ENCODE results near the gene LSM14B. TPM values are rescaled to one million over a fixed set of nuclear protein-coding genes. Genes with fewer than 3 reads are reported as not detected.

The LSM14B gene
- total RNA-seq, 1 experiment from 2014 or later, result 82.4 TPM

DNA sequence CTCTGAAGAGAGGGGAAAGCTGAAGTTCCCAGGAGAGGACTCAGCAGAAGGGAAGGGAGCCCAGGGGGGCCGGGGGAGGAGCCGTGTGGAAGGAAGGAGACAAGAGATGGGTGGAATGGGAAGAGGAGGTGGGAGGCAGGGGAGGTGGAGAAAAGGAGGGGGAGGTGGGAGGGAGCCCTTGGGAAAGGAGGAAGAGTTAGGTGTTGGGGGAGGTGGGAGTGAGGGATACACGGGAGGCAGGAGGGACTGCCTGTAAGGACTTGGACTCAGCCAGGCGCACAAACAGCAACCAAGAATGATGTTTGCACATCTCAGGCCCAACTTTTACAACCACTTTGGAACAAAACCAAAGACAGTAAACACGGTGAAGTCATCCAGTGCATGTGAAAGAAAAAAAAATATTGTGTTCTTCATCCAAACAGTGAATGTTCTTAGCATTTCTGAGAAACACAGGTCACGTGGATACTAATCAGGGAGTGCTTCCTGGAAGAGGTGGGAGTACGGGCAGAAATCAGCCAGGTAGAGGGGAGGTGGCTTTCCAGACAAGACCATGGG is 17.4 kb upstream of the LSM14B start:
- no peak for DNase-seq
- H3K9me3 ChIP-seq (ENCODE audit: control insufficient read depth, low read depth, low read length), result no peaks in the 10 kb centered on the region
- no peaks in the 10 kb centered on the region for H3K79me1 ChIP-seq (ENCODE audit: insufficient read depth, low read depth, low read length, poor library complexity, severe bottlenecking)
- H2BK12ac ChIP-seq (ENCODE audit: insufficient read length, low read depth, low read length), result no peak overlapping the region
- H2BK20ac ChIP-seq (ENCODE audit: low read depth, low read length, poor library complexity, severe bottlenecking), result no peak overlapping the region
- no peaks in the 10 kb centered on the region; the same call in 1 of the 2 replicates for H3K4me1 ChIP-seq (ENCODE audit: insufficient read depth, low read length)
- no peak overlapping the region for H3K56ac ChIP-seq (ENCODE audit: insufficient read length, low read depth, low read length)
- no peak overlapping the region for H3K23ac ChIP-seq (ENCODE audit: insufficient read length, low read depth, low read length)
- H3T11ph ChIP-seq (ENCODE audit: low read length), result no peak overlapping the region
- H2BK15ac ChIP-seq (ENCODE audit: low read depth, low read length), result no peak overlapping the region
- H3K36me3 Mint-ChIP-seq (ENCODE audit: insufficient read depth in 1 of 3, low read depth in 3 of 3), result peaks cover 7 to 9% (median 7%) of the 10 kb centered on the region in 3 experiments; a peak in 5 of 7 replicates
- peaks cover 26% of the 10 kb centered on the region for H3K27me3 Mint-ChIP-seq (ENCODE audit: low read depth)
- no peak overlapping the region for H3K14ac ChIP-seq (ENCODE audit: insufficient read depth, low read length)
- H2AFZ ChIP-seq (ENCODE audit: low read length), result no peak overlapping the region
- H4K5ac ChIP-seq (ENCODE audit: insufficient read length, low read depth, low read length), result no peak overlapping the region
- H3K27me3 ChIP-seq (ENCODE audit: insufficient read depth, low read length), result no peaks in the 10 kb centered on the region
- no peak overlapping the region for H3K9ac ChIP-seq (ENCODE audit: extremely low read depth, insufficient read length, low read length)
- TF ChIP-seq, protein P1, sequence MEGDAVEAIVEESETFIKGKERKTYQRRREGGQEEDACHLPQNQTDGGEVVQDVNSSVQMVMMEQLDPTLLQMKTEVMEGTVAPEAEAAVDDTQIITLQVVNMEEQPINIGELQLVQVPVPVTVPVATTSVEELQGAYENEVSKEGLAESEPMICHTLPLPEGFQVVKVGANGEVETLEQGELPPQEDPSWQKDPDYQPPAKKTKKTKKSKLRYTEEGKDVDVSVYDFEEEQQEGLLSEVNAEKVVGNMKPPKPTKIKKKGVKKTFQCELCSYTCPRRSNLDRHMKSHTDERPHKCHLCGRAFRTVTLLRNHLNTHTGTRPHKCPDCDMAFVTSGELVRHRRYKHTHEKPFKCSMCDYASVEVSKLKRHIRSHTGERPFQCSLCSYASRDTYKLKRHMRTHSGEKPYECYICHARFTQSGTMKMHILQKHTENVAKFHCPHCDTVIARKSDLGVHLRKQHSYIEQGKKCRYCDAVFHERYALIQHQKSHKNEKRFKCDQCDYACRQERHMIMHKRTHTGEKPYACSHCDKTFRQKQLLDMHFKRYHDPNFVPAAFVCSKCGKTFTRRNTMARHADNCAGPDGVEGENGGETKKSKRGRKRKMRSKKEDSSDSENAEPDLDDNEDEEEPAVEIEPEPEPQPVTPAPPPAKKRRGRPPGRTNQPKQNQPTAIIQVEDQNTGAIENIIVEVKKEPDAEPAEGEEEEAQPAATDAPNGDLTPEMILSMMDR (conservative IDR thresholded peaks at IDR 0.05), result no peak
- no peak overlapping the region for H4K91ac ChIP-seq (ENCODE audit: insufficient read length, low read depth, low read length)
- no peak overlapping the region for H2BK120ac ChIP-seq (ENCODE audit: low read depth, low read length, poor library complexity, severe bottlenecking)
- H3K4ac ChIP-seq (ENCODE audit: low read depth, low read length), result no peak overlapping the region
- peaks cover 8 to 15% of the 10 kb centered on the region in 2 experiments for H3K4me1 Mint-ChIP-seq
- no peak overlapping the region; a peak in 1 of 5 replicates for H3K4me3 Mint-ChIP-seq
- no peak overlapping the region for H3K4me2 ChIP-seq (ENCODE audit: insufficient read depth, insufficient read length, low read length)
- peaks cover 31 to 33% of the 10 kb centered on the region in 2 experiments for H3K9me3 Mint-ChIP-seq
- H3K23me2 ChIP-seq (ENCODE audit: insufficient read length, low read depth, low read length, poor library complexity, severe bottlenecking), result no peaks in the 10 kb centered on the region
- H4K8ac ChIP-seq (replicated peaks; ENCODE audit: insufficient read length, low read depth, low read length), result no peak overlapping the region
- H3K27ac Mint-ChIP-seq, result no peak overlapping the region
- no peak overlapping the region for H2BK5ac ChIP-seq (ENCODE audit: insufficient read length, low read length)
- H2AK5ac ChIP-seq (ENCODE audit: insufficient read length, low read length), result no peak overlapping the region
- H3K79me2 ChIP-seq (ENCODE audit: insufficient read depth, low read length), result no peaks in the 10 kb centered on the region
- no peak overlapping the region for H3K18ac ChIP-seq (ENCODE audit: insufficient read length, low read depth, low read length)
- H3K27ac ChIP-seq (ENCODE audit: insufficient read length, low read depth, low read length), result no peak overlapping the region
- no peaks in the 10 kb centered on the region for H4K20me1 ChIP-seq (ENCODE audit: control insufficient read depth, insufficient read depth, insufficient read length)
- no CpG with 5 or more reads among the region's 7 CpGs for WGBS (ENCODE audit: extremely low coverage, insufficient read length, low lambda C conversion rate)

All from H9 (cell line).